ENCODE data around the gene ARMC5. TPM values are rescaled to one million over a fixed set of nuclear protein-coding genes. Genes with fewer than 3 reads are reported as not detected.

The ARMC5 gene
- total RNA-seq, 4 donors from 2014 or later = 5.4 to 13.4 (median 9.9) TPM

GRCh38 chr16:31461921-31462804 lies 2.9 kb downstream of the ARMC5 start:
- no peak for DNase-seq (ENCODE audit: extremely low spot score)
- Histone ChIP-seq H3K36me3 (peaks cover 27 to 55% (median 52%) of the 10 kb centered on the region in 4 donors), H3K4me3 (no peak overlapping the region), H3K27ac (replicated peaks in 1 of 4) (no peak overlapping the region), H3K9me3 (no peaks in the 10 kb centered on the region), H3K27me3 (no peaks in the 10 kb centered on the region), H3K4me1 (peaks cover 18 to 28% (median 21%) of the 10 kb centered on the region in 4 donors)
- intact Hi-C loops (cut with DNase I) = no loop called here
- no peak for TF ChIP-seq CTCF (IDR thresholded peaks at IDR 0.05)
- TF ChIP-seq POLR2AphosphoS5 (IDR thresholded peaks at IDR 0.05) = no peak
- no peak for TF ChIP-seq POLR2A (IDR thresholded peaks at IDR 0.05; ENCODE audit: low read depth)
- TF ChIP-seq EP300 (IDR thresholded peaks at IDR 0.05) = no peak
- 98% methylated on average over 5 of the region's 35 CpGs for whole genome bisulfite sequencing

- Histone ChIP-seq H3K27me3 (no peaks in the 10 kb centered on the region), H3K4me1 (peaks cover 8 to 15% (median 10%) of the 10 kb centered on the region in 4 donors), H3K4me3 (no peak overlapping the region), H3K9me3 (no peaks in the 10 kb centered on the region), H3K27ac (replicated peaks in 1 of 4) (no peak overlapping the region), H3K36me3 (peaks cover 27 to 57% (median 55%) of the 10 kb centered on the region in 4 donors)
- intact Hi-C loops (cut with DNase I) = no loop called here
- TF ChIP-seq POLR2A (IDR thresholded peaks at IDR 0.05; ENCODE audit: low read depth) (no peak), EP300 (IDR thresholded peaks at IDR 0.05) (no peak), CTCF (IDR thresholded peaks at IDR 0.05) (no peak), POLR2AphosphoS5 (IDR thresholded peaks at IDR 0.05) (no peak)
- DNase-seq (ENCODE audit: extremely low spot score) = no peak
- WGBS = 93% methylated on average over 29 of the region's 36 CpGs
These were observed 5.1 kb downstream of the ARMC5 start for GRCh38 chr16:31464348-31464769.

GRCh38 chr16:31464781-31465260 lies 5.5 kb downstream of the ARMC5 start:
- WGBS = 96% methylated on average over 5 of the region's 17 CpGs
- TF ChIP-seq CTCF (IDR thresholded peaks at IDR 0.05) (no peak), EP300 (IDR thresholded peaks at IDR 0.05) (no peak), POLR2AphosphoS5 (IDR thresholded peaks at IDR 0.05) (no peak), POLR2A (IDR thresholded peaks at IDR 0.05; ENCODE audit: low read depth) (no peak)
- Histone ChIP-seq H3K27ac (replicated peaks in 1 of 4) (no peak overlapping the region), H3K27me3 (no peaks in the 10 kb centered on the region), H3K9me3 (no peaks in the 10 kb centered on the region), H3K36me3 (peaks cover 27 to 57% (median 55%) of the 10 kb centered on the region in 4 donors), H3K4me3 (no peak overlapping the region), H3K4me1 (peaks cover 8 to 15% (median 10%) of the 10 kb centered on the region in 4 donors)
- intact Hi-C loops (cut with DNase I) = no loop called here
- no peak for DNase-seq (ENCODE audit: extremely low spot score)

GRCh38 chr16:31465788-31466370 lies 6.6 kb downstream of the ARMC5 start:
- TF ChIP-seq POLR2AphosphoS5 (IDR thresholded peaks at IDR 0.05) (no peak), CTCF (IDR thresholded peaks at IDR 0.05) (no peak), EP300 (IDR thresholded peaks at IDR 0.05) (no peak), POLR2A (IDR thresholded peaks at IDR 0.05; ENCODE audit: low read depth) (no peak)
- H3K36me3 ChIP-seq = peaks cover 27 to 57% (median 55%) of the 10 kb centered on the region in 4 donors

More at GRCh38 chr16:31465788-31466370, 6.6 kb downstream of the ARMC5 start:
- intact Hi-C loops (cut with DNase I) = no loop called here
- no peak overlapping the region for H3K27ac ChIP-seq (replicated peaks in 1 of 4)
- H3K4me3 ChIP-seq = no peak overlapping the region
- whole genome bisulfite sequencing = 84% methylated on average over 19 of the region's 20 CpGs
- no peaks in the 10 kb centered on the region for H3K27me3 ChIP-seq
- peaks cover 2 to 13% (median 5%) of the 10 kb centered on the region in 4 donors for H3K4me1 ChIP-seq
- no peak for DNase-seq (ENCODE audit: extremely low spot score)
- H3K9me3 ChIP-seq = no peaks in the 10 kb centered on the region

Data from esophagus muscularis mucosa (tissue), 4 donors.